Measurements from ENCODE around the gene NMRK2.
"Not testable (repeated sequence)": the region's sequence is repeated elsewhere in the genome, so short reads cannot be mapped to it uniquely, and the experiment has no call there.

The NMRK2 gene

DNA sequence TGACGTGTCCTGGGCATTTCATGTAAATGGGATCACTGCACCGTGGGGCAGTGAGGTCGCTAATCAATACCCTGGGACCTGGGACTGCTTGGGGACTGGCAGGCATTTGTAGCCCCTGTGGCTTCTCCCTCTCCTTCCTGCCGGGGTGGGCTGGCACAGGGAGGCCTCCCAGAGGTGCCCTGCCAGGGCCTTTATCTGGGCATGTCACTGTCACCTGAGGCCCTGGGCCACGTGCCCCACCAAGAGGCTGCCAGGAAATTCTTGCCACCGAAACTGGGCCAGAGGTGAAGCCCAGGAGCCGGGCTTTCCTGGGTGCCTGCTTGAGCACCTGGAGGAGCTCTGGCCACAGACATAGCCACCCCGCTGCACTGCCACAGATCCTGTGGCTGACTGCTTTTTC lies 1.8 kb upstream of the NMRK2 start:
- Histone ChIP-seq H3K27ac (no peak overlapping the region), H3K4me3 (no peak overlapping the region)

- Histone ChIP-seq H3K27ac (no peak overlapping the region), H3K4me3 (no peak overlapping the region)
Measured at GRCh38 chr19:3936506-3937442, 3.9 kb downstream of the NMRK2 start.

DNA sequence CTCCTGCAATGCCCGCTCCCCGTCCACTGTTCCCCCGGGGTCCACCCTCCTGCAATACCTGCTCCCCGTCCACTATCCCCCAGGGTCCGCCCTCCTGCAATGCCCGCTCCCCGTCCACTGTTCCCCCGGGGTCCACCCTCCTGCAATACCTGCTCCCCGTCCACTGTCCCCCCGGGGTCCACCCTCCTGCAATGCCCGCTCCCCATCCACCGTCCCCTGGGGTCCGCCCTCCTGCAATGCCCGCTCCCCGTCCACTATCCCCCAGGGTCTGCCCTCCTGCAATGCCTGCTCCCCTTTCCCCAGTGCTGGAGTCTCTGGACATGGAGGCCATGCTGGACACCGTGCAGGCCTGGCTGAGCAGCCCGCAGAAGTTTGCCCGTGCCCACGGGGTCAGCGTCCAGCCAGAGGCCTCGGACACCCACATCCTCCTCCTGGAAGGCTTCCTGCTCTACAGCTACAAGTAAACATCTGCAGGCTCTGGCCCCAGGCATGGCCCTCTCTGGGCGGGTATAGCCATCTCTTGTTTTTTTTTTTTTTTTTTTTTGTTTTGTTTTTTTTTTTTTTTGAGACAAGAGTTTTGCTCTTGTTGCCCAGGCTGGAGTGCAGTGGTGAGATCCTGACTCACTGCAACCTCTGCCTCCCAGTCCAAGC lies 5.6 kb downstream of the NMRK2 start:
- not testable (repeated sequence) for H3K27ac ChIP-seq, H3K4me3 ChIP-seq

GRCh38 chr19:3942790-3943409 lies 10.0 kb downstream of the NMRK2 start:
- H3K27ac ChIP-seq = no peak overlapping the region

DNA sequence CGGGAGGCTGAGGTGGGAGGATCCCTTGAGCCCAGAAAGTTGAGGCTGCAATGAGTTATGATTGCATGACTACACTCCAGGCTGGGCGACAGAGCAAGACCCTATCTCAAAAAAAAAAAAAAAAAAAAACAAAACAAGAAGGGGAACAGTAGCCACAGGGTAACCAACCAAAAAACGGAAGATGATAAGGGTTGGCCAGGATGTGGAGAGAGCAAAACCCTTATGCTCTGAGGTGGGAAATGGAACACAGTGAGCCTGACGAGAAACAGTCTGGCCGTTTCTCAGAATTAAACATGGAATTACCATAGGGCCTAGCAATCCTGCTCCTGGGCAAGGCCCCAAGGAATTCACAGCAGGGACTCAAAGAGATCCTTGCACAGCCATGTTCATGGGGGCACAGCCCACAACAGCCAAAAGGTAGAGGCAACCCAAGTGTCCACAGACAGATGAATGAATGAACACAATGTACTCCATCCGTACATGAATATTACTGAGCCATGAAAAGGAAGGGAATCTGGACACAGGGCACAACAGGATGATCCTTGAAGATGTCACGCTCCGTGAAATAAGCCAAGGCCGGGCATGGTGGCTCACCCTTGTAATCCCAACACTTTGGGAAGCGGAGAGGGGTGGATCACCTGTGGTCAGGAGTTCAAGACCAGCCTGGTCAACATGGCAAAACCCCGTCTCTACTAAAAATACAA lies 11.3 kb downstream of the NMRK2 start:
- no peak overlapping the region for H3K27ac ChIP-seq
- no peak overlapping the region for H3K4me3 ChIP-seq

More at GRCh38 chr19:3942790-3943409, 10.0 kb downstream of the NMRK2 start:
- no peak overlapping the region for H3K4me3 ChIP-seq

DNA sequence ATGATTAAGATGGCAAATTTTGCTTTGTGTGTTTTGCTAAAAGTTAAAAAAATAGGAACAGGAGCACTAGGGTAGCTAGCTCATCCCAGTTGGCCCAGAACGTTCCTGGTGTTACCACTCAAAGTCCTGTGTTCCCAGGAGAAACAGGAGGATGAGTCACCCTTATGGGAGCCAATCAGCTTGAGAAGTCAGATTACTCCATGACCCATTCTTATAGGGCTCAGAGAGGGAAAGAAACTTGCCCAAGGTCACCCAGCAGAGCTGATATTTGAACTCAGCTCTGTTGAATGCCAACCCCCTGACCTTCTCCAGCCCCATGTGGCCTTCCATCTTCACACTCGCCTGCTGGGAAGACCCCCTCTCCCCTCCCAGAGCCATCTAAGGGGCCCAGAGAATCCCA lies 13.0 kb downstream of the NMRK2 start:
- no peak overlapping the region for H3K4me3 ChIP-seq
- no peak overlapping the region for H3K27ac ChIP-seq

DNA sequence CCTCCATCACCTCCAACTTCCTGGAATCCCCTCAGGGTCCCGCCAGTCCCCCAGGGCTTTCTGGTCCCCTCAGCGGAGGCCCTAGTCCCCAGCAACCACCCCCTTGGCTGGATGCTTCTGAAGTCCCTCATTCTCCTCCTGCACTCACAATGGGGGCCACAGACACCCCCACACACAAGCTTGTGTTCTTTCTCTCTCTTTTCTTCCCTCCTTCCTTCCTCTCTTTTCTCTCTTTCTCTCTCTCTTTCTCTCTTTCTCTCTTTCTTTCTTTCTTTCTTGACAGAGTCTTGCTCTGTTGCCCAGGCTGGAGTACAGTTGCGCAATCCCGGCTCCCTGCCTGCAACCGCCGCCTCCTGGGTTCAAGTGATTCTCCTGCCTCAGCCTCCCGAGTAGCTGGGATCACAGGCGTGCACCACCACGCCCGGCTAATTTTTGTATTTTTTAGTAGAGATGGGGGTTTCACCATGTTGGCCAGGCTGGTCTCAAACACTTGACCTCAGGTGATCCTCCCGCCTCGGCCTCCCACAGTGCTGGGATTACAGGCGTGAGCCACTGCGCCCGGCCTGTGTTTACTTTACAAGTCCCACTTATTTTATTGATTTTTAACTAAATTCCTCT lies 14.6 kb downstream of the NMRK2 start:
- H3K27ac ChIP-seq, H3K4me3 ChIP-seq: not testable (repeated sequence)

GRCh38 chr19:3949294-3949693 lies 16.4 kb downstream of the NMRK2 start:
- H3K4me3 ChIP-seq = no peak overlapping the region
- H3K27ac ChIP-seq = no peak overlapping the region

DNA sequence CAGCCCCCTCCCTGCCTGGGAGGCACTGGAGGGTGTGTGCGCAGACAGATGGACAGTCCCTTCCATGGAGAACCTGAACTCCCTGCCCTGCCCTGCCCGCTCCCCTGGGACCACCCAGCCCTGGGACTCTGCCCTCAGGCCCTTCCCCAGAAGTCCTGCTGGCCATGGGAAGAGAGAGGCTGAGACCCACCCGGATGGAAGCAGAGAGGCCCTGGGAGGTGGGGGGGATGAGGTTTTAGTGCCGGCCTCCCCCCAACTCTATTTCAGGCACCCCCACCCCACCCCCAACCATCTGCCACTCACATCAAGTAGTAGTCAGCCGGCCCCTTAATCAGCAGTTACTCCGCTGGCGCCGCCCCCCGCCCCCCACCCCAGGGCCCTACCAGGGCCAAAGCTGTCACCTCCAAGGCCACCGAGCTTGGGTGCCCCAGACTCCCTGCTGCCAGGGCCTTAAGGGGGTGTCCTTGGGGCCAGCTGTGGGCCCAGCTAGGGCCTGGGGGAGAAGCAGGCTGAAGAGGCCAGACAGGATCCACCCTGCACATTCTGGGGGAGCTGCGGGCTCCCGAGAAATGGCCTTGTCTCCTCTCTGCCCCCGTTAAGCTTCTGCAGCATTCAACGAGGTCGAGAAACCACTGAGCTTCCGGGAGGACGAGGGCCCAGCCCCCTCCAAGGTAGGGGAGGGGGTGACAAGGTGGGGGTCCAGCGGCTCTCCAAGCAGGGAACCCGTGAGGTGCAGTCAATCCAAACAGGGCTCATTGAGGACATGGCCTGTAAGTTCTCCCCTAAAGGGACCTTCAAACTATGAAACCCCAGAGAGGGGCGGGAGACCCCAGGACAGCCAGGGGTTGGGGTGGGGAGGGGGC lies 17.4 kb downstream of the NMRK2 start:
- peak overlapping the region in 1 of 21 experiments; percentile 18 for H3K27ac ChIP-seq
- H3K4me3 ChIP-seq = peak overlapping the region in 1 of 7 experiments; percentile 19

DNA sequence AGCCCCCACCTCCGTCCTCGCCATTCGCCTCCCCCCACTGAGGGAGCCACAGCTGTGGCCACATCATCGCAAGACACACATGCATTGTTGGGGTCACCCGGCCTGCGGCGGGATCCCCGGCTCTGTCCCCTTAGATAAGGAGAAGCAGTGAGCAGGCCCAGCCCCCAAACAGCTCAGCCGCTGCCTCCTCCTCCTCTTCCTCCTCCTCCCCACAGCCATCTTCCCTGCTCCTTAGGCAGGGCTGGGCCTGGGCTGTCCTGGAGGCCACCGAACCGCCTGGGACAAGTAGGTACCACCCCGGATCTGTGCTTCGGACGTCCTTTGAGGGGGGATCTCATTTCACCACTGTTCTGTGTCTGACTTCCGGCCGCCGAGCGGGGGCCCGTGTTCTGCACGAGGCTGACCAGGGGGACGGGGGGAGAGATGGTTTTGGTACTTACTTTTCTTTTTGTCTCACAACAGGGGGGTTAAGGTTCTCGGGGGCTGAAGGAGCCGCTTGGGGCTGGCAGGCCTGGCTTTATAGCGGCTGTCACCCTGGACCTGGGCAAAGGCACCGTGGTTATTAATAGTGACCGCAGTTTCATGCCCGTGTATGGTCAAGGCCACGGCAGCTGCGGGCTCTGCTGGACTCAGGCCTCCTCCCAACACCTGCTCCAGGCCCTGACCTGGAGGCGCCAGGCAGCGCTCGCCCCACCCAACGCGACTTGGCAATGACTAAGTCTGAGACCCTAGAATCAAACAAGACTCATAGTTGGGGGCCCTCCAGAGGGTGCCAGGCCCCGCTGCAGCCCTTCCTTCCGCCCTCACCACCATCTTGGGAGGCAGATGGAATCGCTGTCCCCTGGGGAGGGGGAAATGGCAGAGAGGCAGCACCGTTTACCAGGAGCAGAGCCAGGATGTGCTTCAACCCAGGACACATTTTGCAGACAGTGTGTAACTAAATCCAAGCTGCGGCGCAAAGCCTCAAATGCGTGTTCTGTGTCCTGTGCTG lies 18.3 kb downstream of the NMRK2 start:
- Histone ChIP-seq H3K4me3 (peak overlapping the region in 3 of 7 experiments; percentile 6 to 19 (median 14)), H3K27ac (peak overlapping the region in 1 of 21 experiments; percentile 18)

DNA sequence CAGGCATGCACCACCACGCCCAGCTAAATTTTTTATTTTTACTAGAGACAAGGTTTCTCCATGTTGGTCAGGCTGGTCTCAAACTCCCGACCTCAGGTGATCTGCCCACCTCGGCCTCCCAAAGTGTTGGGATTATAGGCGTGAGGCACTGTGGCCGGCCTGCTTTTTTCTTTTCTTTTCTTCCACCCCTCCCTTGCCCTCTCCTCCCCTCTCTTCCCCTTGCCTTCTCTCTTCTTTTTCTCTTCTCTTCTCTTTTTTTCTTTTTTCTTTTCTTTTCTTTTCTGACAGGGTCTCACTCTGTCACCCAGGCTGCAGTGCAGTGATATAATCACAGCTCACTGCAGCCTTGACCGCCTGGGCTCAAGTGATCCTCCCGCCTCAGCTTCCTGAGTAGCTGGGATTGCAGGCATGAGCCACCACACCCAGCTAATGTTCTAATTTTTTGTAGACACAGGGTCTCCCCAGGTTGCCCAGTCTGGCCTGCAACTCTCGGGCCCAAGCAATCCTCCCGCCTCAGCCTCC lies 19.9 kb downstream of the NMRK2 start:
- H3K27ac ChIP-seq = not testable (repeated sequence)

GRCh38 chr19:3954107-3954506 lies 21.2 kb downstream of the NMRK2 start:
- Histone ChIP-seq H3K4me3 (no peak overlapping the region), H3K27ac (no peak overlapping the region)

More for the DNA sequence above, 19.9 kb downstream of the NMRK2 start:
- not testable (repeated sequence) for H3K4me3 ChIP-seq

DNA sequence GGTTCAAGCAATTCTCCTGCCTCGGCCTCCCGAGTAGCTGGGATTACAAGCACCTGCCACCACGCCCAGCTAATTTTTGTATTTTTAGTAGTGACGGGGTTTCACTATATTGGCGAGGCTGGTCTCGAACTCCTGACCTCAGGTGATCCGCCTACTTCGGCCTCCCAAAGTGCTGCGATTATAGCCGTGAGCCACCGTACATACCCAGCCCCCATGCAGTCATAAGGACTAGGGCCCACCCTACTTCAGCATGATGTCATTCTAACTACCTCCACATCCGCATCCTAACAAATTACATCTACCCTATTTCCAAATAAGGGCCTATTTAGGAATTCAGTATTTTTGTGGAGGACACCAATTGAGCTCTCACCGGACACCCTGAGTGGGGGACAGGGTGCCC lies 22.4 kb downstream of the NMRK2 start:
- H3K27ac ChIP-seq, H3K4me3 ChIP-seq: not testable (repeated sequence)

GRCh38 chr19:3955688-3956087 lies 22.8 kb downstream of the NMRK2 start:
- Histone ChIP-seq H3K27ac (no peak overlapping the region), H3K4me3 (no peak overlapping the region)

DNA sequence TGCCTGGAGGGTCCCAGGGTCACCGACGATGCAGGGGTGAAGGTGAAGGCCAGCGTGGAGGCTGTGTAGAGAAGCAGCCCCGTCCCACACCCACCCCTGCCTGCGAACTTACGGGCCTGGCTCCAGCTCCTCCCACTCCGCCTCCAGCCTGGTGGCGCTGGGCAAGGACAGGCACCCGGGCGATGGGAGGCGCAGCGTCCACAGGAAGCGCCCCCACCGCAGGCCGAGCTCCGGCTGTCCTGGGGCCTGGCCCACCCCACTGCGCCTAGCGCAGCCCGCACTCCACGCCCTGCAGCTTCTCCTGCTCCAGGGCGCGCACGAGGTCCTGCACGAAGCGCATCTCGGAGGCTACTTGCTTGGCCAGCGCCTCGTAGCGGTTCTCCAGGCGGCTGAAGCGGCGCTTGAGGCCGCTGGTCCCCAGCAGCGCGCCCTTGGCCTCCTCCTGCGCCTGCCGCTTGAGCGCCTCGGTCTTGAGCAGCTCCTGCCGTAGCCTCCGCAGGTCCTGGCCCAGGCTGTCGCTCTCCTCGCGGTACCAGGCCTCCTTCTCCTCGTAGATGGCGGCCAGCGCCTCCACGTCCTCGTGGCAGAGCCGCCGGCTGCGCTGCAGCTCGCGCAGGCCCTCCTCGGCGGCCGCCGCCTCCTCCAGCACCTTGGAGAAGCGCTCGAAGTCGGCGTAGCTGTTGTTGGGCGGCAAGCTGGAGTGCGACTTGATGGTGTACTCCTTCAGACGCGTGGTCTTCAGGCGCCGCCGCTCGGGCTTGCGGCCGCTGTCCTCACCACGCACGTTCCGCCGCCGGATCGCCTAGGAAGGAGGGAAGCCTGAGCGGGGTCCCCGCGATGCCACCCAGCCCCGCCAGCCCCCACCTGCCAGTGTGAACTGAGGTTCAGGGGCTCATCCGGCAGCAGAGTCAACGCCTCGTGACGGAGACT lies 26.2 kb downstream of the NMRK2 start:
- H3K4me3 ChIP-seq = no peak overlapping the region

GRCh38 chr19:3959766-3960131 lies 26.9 kb downstream of the NMRK2 start:
- H3K4me3 ChIP-seq = no peak overlapping the region
- H3K27ac ChIP-seq = no peak overlapping the region

More for the DNA sequence above, 26.2 kb downstream of the NMRK2 start:
- no peak overlapping the region for H3K27ac ChIP-seq
